Small intestine (tissue), 7 donors: ENCODE data around the gene ATE1. TPM values are rescaled to one million over a fixed set of nuclear protein-coding genes. Genes with fewer than 3 reads are reported as not detected.

ENCODE experiments used
- DNase-seq, 2 donors: peaks; one replicate each; pipeline versions ENCODE4 v3.0.0 to v3.0.0-alpha.2; 2013
- FAIRE-seq: peaks from 2 replicates; lab custom pipeline; 2012; peaks lifted over from hg19 to GRCh38; lab: Jason Lieb, UNC
- H3K27ac ChIP-seq, 3 donors: one replicate each; pipeline ENCODE4 v1.5.1; 2013; ENCODE audit warnings: low read length in 2 of 3, mild to moderate bottlenecking in 2 of 3, control low read depth in 1 of 3, inconsistent platforms in 1 of 3, low read depth in 1 of 3, moderate library complexity in 1 of 3
- H3K27me3 ChIP-seq, 3 donors: one replicate each; pipeline ENCODE4 v1.6.1; 2013; ENCODE audit warnings: low read length in 3 of 3, inconsistent platforms in 1 of 3; ENCODE audit not compliant: control insufficient read depth in 3 of 3, insufficient read depth in 3 of 3
- H3K36me3 ChIP-seq, 3 donors: one replicate each; pipeline ENCODE4 v1.6.1; 2013; ENCODE audit warnings: low read length in 3 of 3, inconsistent platforms in 1 of 3, low read depth in 1 of 3, mild to moderate bottlenecking in 1 of 3, moderate library complexity in 1 of 3; ENCODE audit not compliant: control insufficient read depth in 3 of 3, insufficient read depth in 2 of 3
- H3K4me1 ChIP-seq, 3 donors: one replicate each; pipeline ENCODE4 v1.6.1; 2013; ENCODE audit warnings: low read length in 2 of 3, inconsistent platforms in 1 of 3, low read depth in 1 of 3, mild to moderate bottlenecking in 1 of 3, moderate library complexity in 1 of 3; ENCODE audit not compliant: control insufficient read depth in 3 of 3, insufficient read depth in 2 of 3
- H3K4me3 ChIP-seq, 3 donors: one replicate each; pipeline ENCODE4 v1.5.1; 2013; ENCODE audit warnings: low read length in 3 of 3, control low read depth in 1 of 3, inconsistent platforms in 1 of 3, low read depth in 1 of 3, mild to moderate bottlenecking in 1 of 3, moderate library complexity in 1 of 3
- H3K9me3 ChIP-seq, 2 donors: one replicate each; pipeline ENCODE4 v1.6.1; 2013; ENCODE audit warnings: low read depth in 1 of 2, low read length in 1 of 2; ENCODE audit not compliant: control insufficient read depth in 2 of 2, insufficient read depth in 1 of 2
- WGBS, 3 donors: extraction: QIAGEN DNeasy Blood & Tissue Kit; methylation state at CpG; one replicate each; pipeline ENCODE4 v1.1.7; 2013; 5-methylcytosine and 5-hydroxymethylcytosine counted together
- polyA plus RNA-seq, 4 donors: library from polyadenylated mRNA; stranded (reverse) in 3 of 4; unstranded in 1 of 4; fragments of 200-250 nt in 3 of 4; fragments of 120-200 nt in 1 of 4; gene quantifications; one replicate each; pipeline versions ENCODE4 v1.2.1 to v1.2.3, GENCODE V29; 2013
- donor health status: healthy with polysubstance abuse.
- donor health status: control.
- donor health status: control.
- donor health status: Bipolar disorder and iron deficiency.
- donor health status: healthy.

Gene ATE1
- polyA plus RNA-seq, 4 donors, result 11.6 to 22.8 (median 11.9) TPM

GRCh38 chr10:121695731-121696464 lies 231.9 kb downstream of the ATE1 start:
- Histone ChIP-seq H3K4me1 (no peaks in the 10 kb centered on the region), H3K36me3 (no peaks in the 10 kb centered on the region), H3K27me3 (no peaks in the 10 kb centered on the region), H3K9me3 (peaks cover 0 to 3% of the 10 kb centered on the region in 2 donors), H3K4me3 (no peak overlapping the region), H3K27ac (no peak overlapping the region)
- 67 to 78% (median 71%) methylated on average over 7 of the region's 7 CpGs for WGBS, 3 donors
- DNase-seq (no peak), FAIRE-seq (no peak)

GRCh38 chr10:121694966-121695643 lies 232.7 kb downstream of the ATE1 start:
- Histone ChIP-seq H3K9me3 (no peaks in the 10 kb centered on the region), H3K4me3 (no peak overlapping the region), H3K36me3 (no peaks in the 10 kb centered on the region), H3K27ac (no peak overlapping the region), H3K4me1 (no peaks in the 10 kb centered on the region), H3K27me3 (no peaks in the 10 kb centered on the region)
- WGBS, 3 donors, result 78 to 82% (median 80%) methylated on average over 8 of the region's 8 CpGs
- no peak for DNase-seq
- FAIRE-seq, result no peak

GRCh38 chr10:121694327-121694965 lies 233.4 kb downstream of the ATE1 start:
- H3K27me3 ChIP-seq, result no peaks in the 10 kb centered on the region
- WGBS, 3 donors, result 82 to 83% (median 82%) methylated on average over 9 of the region's 9 CpGs
- DNase-seq (no peak), FAIRE-seq (no peak)
- H3K9me3 ChIP-seq, result no peaks in the 10 kb centered on the region
- H3K27ac ChIP-seq, result no peak overlapping the region
- no peaks in the 10 kb centered on the region for H3K4me1 ChIP-seq
- H3K4me3 ChIP-seq, result no peak overlapping the region
- no peaks in the 10 kb centered on the region for H3K36me3 ChIP-seq

GRCh38 chr10:121692626-121693025 lies 235.2 kb downstream of the ATE1 start:
- H3K36me3 ChIP-seq, result no peaks in the 10 kb centered on the region
- H3K9me3 ChIP-seq, result no peaks in the 10 kb centered on the region
- no peaks in the 10 kb centered on the region for H3K4me1 ChIP-seq
- H3K27ac ChIP-seq, result no peak overlapping the region
- DNase-seq (no peak), FAIRE-seq (no peak)
- H3K4me3 ChIP-seq, result no peak overlapping the region
- 81 to 89% (median 81%) methylated on average over 10 of the region's 10 CpGs for WGBS, 3 donors
- no peaks in the 10 kb centered on the region for H3K27me3 ChIP-seq

- H3K4me3 ChIP-seq, result no peak overlapping the region
- WGBS, 3 donors, result 82 to 88% (median 85%) methylated on average over 3 of the region's 3 CpGs
- H3K9me3 ChIP-seq, result no peaks in the 10 kb centered on the region
- H3K27me3 ChIP-seq, result no peaks in the 10 kb centered on the region
- FAIRE-seq (no peak), DNase-seq (no peak)
- no peaks in the 10 kb centered on the region for H3K4me1 ChIP-seq
- H3K36me3 ChIP-seq, result no peaks in the 10 kb centered on the region
- H3K27ac ChIP-seq, result no peak overlapping the region
Measured at GRCh38 chr10:121690970-121691369, 236.9 kb downstream of the ATE1 start.

Other genes starting within 250 kb of the ATE1 start
- gene NSMCE4A, start 47.2 kb upstream of the ATE1 start, polyA plus RNA-seq, result 10 to 100 TPM; 55.8 to 79.2 (median 63.8) TPM
- gene TACC2, start 61.1 kb upstream of the ATE1 start, polyA plus RNA-seq, result 10 to 100 TPM; 28.6 to 99.5 (median 77.2) TPM